Measurements from ENCODE around the gene PLCG2.

The PLCG2 gene

GRCh38 chr16:81882559-81882958 lies 103.5 kb downstream of the PLCG2 start:
- DNase-seq, result no peak

GRCh38 chr16:81883235-81883634 lies 104.1 kb downstream of the PLCG2 start:
- DNase-seq, result no peak

- DNase-seq, result no peak
Measured at GRCh38 chr16:81885976-81886586, 107.0 kb downstream of the PLCG2 start.

GRCh38 chr16:81888520-81889394 lies 109.7 kb downstream of the PLCG2 start:
- DNase-seq, result no peak

- no peak for DNase-seq
Measured at GRCh38 chr16:81891736-81892364, 112.8 kb downstream of the PLCG2 start.

- DNase-seq, result no peak
Measured at GRCh38 chr16:81894592-81894991, 115.5 kb downstream of the PLCG2 start.

- no peak for DNase-seq
Measured at GRCh38 chr16:81896902-81897301, 117.8 kb downstream of the PLCG2 start.

- DNase-seq, result no peak
Measured at GRCh38 chr16:81899601-81900000, 120.5 kb downstream of the PLCG2 start.

GRCh38 chr16:81900014-81900413 lies 120.9 kb downstream of the PLCG2 start:
- no peak for DNase-seq

- DNase-seq, result no peak
Measured at GRCh38 chr16:81900456-81900855, 121.4 kb downstream of the PLCG2 start.

- DNase-seq, result no peak
Measured at GRCh38 chr16:81901484-81901883, 122.4 kb downstream of the PLCG2 start.

- DNase-seq, result no peak
Measured at GRCh38 chr16:81902025-81902424, 122.9 kb downstream of the PLCG2 start.

- DNase-seq, result no peak
Measured at GRCh38 chr16:81904320-81904719, 125.2 kb downstream of the PLCG2 start.

- no peak for DNase-seq
Measured at GRCh38 chr16:81905277-81905676, 126.2 kb downstream of the PLCG2 start.

GRCh38 chr16:81907681-81908080 lies 128.6 kb downstream of the PLCG2 start:
- no peak for DNase-seq

- DNase-seq, result no peak
Measured at GRCh38 chr16:81908466-81909262, 129.6 kb downstream of the PLCG2 start.

- DNase-seq, result no peak
Measured at GRCh38 chr16:81910366-81910885, 131.3 kb downstream of the PLCG2 start.

GRCh38 chr16:81912395-81912794 lies 133.3 kb downstream of the PLCG2 start:
- DNase-seq, result no peak

- no peak for DNase-seq
Measured at GRCh38 chr16:81913222-81913621, 134.1 kb downstream of the PLCG2 start.

- no peak for DNase-seq
Measured at GRCh38 chr16:81917375-81917774, 138.3 kb downstream of the PLCG2 start.

- DNase-seq, result no peak
Measured at GRCh38 chr16:81918927-81919326, 139.8 kb downstream of the PLCG2 start.

- DNase-seq, result no peak
Measured at GRCh38 chr16:81920498-81920897, 141.4 kb downstream of the PLCG2 start.
